K562 (cell line): ENCODE data around the gene PLCB3.

Experiments
- AFF4 ChIP-seq: sonication (generic); formaldehyde crosslinking; IDR thresholded peaks from 2 replicates; pipeline ENCODE4 v1.8.0; 2023; ENCODE audit warnings: mild to moderate bottlenecking, missing genetic modification reagents
- CHD2 ChIP-seq: IDR thresholded peaks from 2 replicates; pipeline ENCODE4 v1.6.1; 2011; ENCODE audit warnings: low read depth, low read length
- CREB1 ChIP-seq, 2 experiments: sonication (generic) in 1 of 2; formaldehyde crosslinking in 1 of 2; IDR thresholded peaks; 2 replicates each; pipeline versions ENCODE4 v1.6.1 to v1.8.0; 2012 to 2022; ENCODE audit warnings: inconsistent platforms in 1 of 2, mild to moderate bottlenecking in 1 of 2, missing genetic modification reagents in 1 of 2, moderate library complexity in 1 of 2
- NRF1 ChIP-seq, 2 experiments: fragments of 450-650 bp; IDR thresholded peaks in 1 of 2; conservative IDR thresholded peaks in 1 of 2; 2 replicates each; pipeline ENCODE4 v1.6.1; 2014; ENCODE audit warnings: mild to moderate bottlenecking in 2 of 2
- RBM14 ChIP-seq: fragments of 200-400 bp; formaldehyde crosslinking; IDR thresholded peaks from 2 replicates; pipeline ENCODE4 v1.6.1; 2018; ENCODE audit warnings: low read depth, mild to moderate bottlenecking, low read length, moderate library complexity, borderline replicate concordance; ENCODE audit not compliant: insufficient read depth

GRCh38 chr11:64283092-64283491, 31.8 kb downstream of the PLCB3 start:
- TF ChIP-seq AFF4: no peak
- no peak for TF ChIP-seq RBM14
- TF ChIP-seq CREB1 (IDR thresholded peaks at IDR 0.05): no peak
- no peak for TF ChIP-seq CREB1 (CRISPR knock-in tag; IDR thresholded peaks at IDR 0.05)
- no peak for TF ChIP-seq NRF1 (conservative IDR thresholded peaks at IDR 0.05 in 1 of 2, IDR thresholded peaks at IDR 0.05 in 1 of 2)
- no peak for TF ChIP-seq CHD2
